KMS-11 (cell line): Measurements from ENCODE around the gene SMYD5.

ENCODE experiments used
- H2AFZ ChIP-seq: fragments of 200-600 bp; sonication (generic); 2 replicates; pipeline ENCODE4 v1.6.1; 2016; ENCODE audit warnings: antibody characterized with exemption, mixed run types, low read depth
- H3K27ac ChIP-seq: fragments of 200-600 bp; sonication (generic); 2 replicates; pipeline ENCODE4 v1.6.1; 2016; ENCODE audit warnings: mild to moderate bottlenecking, mixed run types
- H3K27me3 ChIP-seq: fragments of 200-600 bp; sonication (generic); 2 replicates; pipeline ENCODE4 v1.6.1; 2017; ENCODE audit warnings: mild to moderate bottlenecking, low read depth, mixed run types, moderate library complexity; ENCODE audit not compliant: insufficient read depth
- H3K36me3 ChIP-seq: fragments of 200-600 bp; sonication (generic); 2 replicates; pipeline ENCODE4 v1.6.1; 2017; ENCODE audit warnings: mild to moderate bottlenecking, mixed run types; ENCODE audit not compliant: insufficient read depth
- H3K4me1 ChIP-seq: fragments of 200-600 bp; sonication (generic); 2 replicates; pipeline ENCODE4 v1.6.1; 2016; ENCODE audit warnings: mild to moderate bottlenecking, low read depth, mixed run types; ENCODE audit not compliant: poor library complexity, severe bottlenecking
- H3K4me2 ChIP-seq: fragments of 200-600 bp; sonication (generic); 2 replicates; pipeline ENCODE4 v1.7.0; 2016; ENCODE audit warnings: mild to moderate bottlenecking, mixed run types
- H3K4me3 ChIP-seq: fragments of 200-600 bp; sonication (generic); IDR thresholded peaks from 2 replicates; pipeline ENCODE4 v1.6.1; 2017; ENCODE audit warnings: low read depth, low read length, mixed read lengths; ENCODE audit not compliant: insufficient read depth
- H3K79me2 ChIP-seq: fragments of 200-600 bp; sonication (generic); 2 replicates; pipeline ENCODE4 v1.6.1; 2016; ENCODE audit warnings: low read depth, mixed run types; ENCODE audit not compliant: insufficient read depth
- H3K9ac ChIP-seq: fragments of 200-600 bp; sonication (generic); 2 replicates; pipeline ENCODE4 v1.6.1; 2016; ENCODE audit warnings: mild to moderate bottlenecking, mixed run types
- H4K20me1 ChIP-seq: fragments of 200-600 bp; sonication (generic); 2 replicates; pipeline ENCODE4 v1.6.1; 2016; ENCODE audit warnings: mild to moderate bottlenecking, mixed run types; ENCODE audit not compliant: insufficient read depth
- TF ChIP-seq, protein P1 (sequence below): fragments of 200-600 bp; sonication (generic); conservative IDR thresholded peaks from 2 replicates; pipeline ENCODE4 v1.6.1; 2017; ENCODE audit warnings: low read depth, mild to moderate bottlenecking, antibody characterized with exemption, low read length, moderate library complexity, mixed read lengths

Gene SMYD5

DNA sequence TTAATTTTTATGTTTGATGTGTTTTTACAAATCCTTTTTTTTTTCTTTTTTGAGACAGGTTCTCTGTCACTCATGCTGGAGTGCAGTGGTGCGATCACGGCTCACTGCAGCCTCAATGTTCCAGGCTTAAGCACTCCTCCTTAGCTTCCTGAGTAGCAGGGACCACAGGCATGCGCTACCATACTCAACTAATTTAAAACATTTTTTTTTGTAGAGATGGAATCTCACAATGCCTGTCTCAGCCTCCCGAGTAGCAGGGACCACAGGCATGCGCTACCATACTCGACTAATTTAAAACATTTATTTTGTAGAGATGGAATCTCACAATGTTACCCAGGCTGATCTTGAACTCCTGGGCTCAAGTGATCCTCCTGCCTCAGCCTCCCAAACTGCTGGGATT lies 8.4 kb upstream of the SMYD5 start:
- H3K4me2 ChIP-seq = no peak overlapping the region
- H4K20me1 ChIP-seq = no peaks in the 10 kb centered on the region
- TF ChIP-seq, protein P1, sequence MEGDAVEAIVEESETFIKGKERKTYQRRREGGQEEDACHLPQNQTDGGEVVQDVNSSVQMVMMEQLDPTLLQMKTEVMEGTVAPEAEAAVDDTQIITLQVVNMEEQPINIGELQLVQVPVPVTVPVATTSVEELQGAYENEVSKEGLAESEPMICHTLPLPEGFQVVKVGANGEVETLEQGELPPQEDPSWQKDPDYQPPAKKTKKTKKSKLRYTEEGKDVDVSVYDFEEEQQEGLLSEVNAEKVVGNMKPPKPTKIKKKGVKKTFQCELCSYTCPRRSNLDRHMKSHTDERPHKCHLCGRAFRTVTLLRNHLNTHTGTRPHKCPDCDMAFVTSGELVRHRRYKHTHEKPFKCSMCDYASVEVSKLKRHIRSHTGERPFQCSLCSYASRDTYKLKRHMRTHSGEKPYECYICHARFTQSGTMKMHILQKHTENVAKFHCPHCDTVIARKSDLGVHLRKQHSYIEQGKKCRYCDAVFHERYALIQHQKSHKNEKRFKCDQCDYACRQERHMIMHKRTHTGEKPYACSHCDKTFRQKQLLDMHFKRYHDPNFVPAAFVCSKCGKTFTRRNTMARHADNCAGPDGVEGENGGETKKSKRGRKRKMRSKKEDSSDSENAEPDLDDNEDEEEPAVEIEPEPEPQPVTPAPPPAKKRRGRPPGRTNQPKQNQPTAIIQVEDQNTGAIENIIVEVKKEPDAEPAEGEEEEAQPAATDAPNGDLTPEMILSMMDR = no peak
- no peak overlapping the region for H3K9ac ChIP-seq
- no peaks in the 10 kb centered on the region; the same call in 1 of the 2 replicates for H3K27me3 ChIP-seq
- H3K79me2 ChIP-seq = no peaks in the 10 kb centered on the region
- no peak overlapping the region for H3K4me3 ChIP-seq
- H3K36me3 ChIP-seq = no peaks in the 10 kb centered on the region
- H3K4me1 ChIP-seq = no peaks in the 10 kb centered on the region
- H2AFZ ChIP-seq = no peak overlapping the region
- H3K27ac ChIP-seq = no peak overlapping the region

DNA sequence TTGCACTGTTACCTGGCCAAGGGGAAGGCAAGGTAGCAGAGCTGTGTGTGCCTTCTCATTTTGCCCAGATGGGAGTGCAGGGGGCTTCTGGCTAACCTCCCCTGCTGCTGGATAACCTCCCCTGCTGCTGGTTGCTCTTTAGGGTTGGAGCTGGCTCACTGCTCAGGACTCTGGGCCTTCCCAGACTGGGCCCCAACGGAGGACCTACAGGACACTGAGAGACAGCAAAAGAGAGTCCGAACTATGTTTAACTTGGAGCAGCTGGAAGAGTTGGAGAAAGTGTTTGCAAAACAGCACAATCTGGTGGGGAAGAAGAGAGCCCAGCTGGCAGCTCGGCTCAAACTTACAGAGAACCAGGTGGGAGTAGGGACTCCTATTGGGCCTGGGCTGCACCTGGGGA lies 5.8 kb upstream of the SMYD5 start:
- Histone ChIP-seq H4K20me1 (no peaks in the 10 kb centered on the region), H3K27ac (no peak overlapping the region), H3K4me3 (no peak overlapping the region), H3K4me1 (peaks cover 9% of the 10 kb centered on the region), H3K36me3 (no peaks in the 10 kb centered on the region), H3K27me3 (no peaks in the 10 kb centered on the region; the same call in 1 of the 2 replicates), H3K4me2 (no peak overlapping the region), H2AFZ (no peak overlapping the region), H3K9ac (no peak overlapping the region), H3K79me2 (no peaks in the 10 kb centered on the region)
- TF ChIP-seq, protein P1 = no peak

DNA sequence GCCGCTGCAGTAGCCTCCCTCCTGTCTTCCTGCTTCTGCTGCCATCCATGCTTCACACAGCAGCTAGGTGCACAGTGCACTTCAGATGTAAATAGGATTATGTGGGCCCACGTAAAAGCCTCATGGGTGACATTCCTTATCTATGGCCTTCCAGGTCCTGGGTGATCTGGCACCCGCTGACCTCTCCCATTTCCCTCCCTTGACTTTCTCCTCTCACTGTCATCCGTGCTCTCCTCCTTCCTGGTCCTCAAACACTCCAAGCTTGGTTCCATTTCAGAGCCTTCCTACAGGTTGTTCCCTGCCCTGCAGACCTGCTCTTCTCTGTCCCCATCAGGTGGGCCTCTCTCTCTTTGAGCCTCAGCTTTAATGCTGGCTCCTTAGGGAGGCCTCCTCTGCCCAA lies 4.0 kb upstream of the SMYD5 start:
- Histone ChIP-seq H3K79me2 (peaks cover 7% of the 10 kb centered on the region; the same call in 1 of the 2 replicates), H3K27ac (no peak overlapping the region), H3K4me2 (no peak overlapping the region), H3K27me3 (no peaks in the 10 kb centered on the region; the same call in 1 of the 2 replicates), H3K4me1 (peaks cover 17% of the 10 kb centered on the region), H4K20me1 (no peaks in the 10 kb centered on the region), H2AFZ (no peak overlapping the region), H3K36me3 (no peaks in the 10 kb centered on the region), H3K9ac (no peak overlapping the region), H3K4me3 (no peak overlapping the region)
- TF ChIP-seq, protein P1 = no peak

DNA sequence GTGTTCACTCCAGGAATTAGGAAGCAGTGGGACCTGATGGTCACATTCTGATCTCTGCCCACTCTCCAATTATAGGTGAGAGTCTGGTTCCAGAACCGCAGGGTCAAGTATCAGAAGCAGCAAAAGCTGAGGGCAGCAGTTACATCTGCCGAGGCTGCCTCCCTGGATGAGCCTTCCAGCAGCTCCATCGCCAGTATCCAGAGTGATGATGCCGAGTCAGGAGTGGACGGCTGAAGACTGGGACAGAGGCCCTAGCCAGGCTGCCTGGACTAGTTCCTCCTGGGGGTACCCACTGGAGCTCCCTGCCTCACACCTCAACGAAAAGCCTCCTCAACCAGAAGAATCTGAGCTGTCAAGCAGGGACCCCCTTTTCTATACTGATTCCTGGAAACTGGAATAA lies 3.3 kb upstream of the SMYD5 start:
- Histone ChIP-seq H3K9ac (no peak overlapping the region), H3K4me3 (no peak overlapping the region), H3K4me2 (no peak overlapping the region), H3K27ac (no peak overlapping the region), H3K36me3 (no peaks in the 10 kb centered on the region), H4K20me1 (no peaks in the 10 kb centered on the region), H3K79me2 (peaks cover 12% of the 10 kb centered on the region; the same call in 1 of the 2 replicates), H3K27me3 (no peaks in the 10 kb centered on the region; the same call in 1 of the 2 replicates), H2AFZ (no peak overlapping the region), H3K4me1 (peaks cover 24% of the 10 kb centered on the region)
- TF ChIP-seq, protein P1 = no peak

DNA sequence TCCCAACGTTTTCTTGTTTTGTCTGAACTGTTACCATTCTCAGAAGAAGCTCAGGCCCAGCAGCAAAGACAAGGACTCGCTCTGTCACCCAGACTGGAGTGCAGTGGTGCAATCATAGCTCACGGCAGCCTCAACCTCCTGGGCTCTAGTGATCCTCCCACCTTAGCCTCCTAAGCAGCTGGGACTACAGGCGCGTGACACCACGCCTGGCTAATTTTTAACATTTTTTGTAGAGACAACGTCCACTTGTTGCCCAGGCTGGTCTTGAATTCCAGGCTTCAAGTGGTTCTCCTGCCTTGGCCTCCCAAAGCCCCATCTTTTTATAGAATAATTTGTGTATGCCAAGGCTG lies 2.0 kb upstream of the SMYD5 start:
- no peak overlapping the region for H3K4me2 ChIP-seq
- H3K9ac ChIP-seq = no peak overlapping the region
- H4K20me1 ChIP-seq = no peaks in the 10 kb centered on the region
- H3K27me3 ChIP-seq = no peaks in the 10 kb centered on the region
- H3K36me3 ChIP-seq = no peaks in the 10 kb centered on the region
- H3K27ac ChIP-seq = no peak overlapping the region
- H3K79me2 ChIP-seq = peaks cover 26% of the 10 kb centered on the region; the same call in 1 of the 2 replicates
- H3K4me1 ChIP-seq = peaks cover 27% of the 10 kb centered on the region
- peak overlapping the region; percentile 1 for H3K4me3 ChIP-seq
- TF ChIP-seq, protein P1 = no peak
- peak overlapping the region; percentile 69; the same call in 1 of the 2 replicates for H2AFZ ChIP-seq
